Testis (tissue), 2 donors: ENCODE measurements around the gene UBR2.

Experiments
- POLR2A ChIP-seq: fragments of 450-650 bp; IDR thresholded peaks from one replicate; pipeline ENCODE4 v1.6.1; 2017; ENCODE audit warnings: antibody characterized with exemption, mild to moderate bottlenecking, moderate library complexity
- TF ChIP-seq, protein P1 (sequence below), 3 experiments: fragments of 450-650 bp in 2 of 3; fragments of 200-600 bp in 1 of 3; sonication (generic) in 1 of 3; IDR thresholded peaks; one replicate each; pipeline ENCODE4 v1.5.1; 2016 to 2019; ENCODE audit warnings: antibody characterized with exemption in 3 of 3, mild to moderate bottlenecking in 2 of 3, moderate library complexity in 1 of 3

DNA sequence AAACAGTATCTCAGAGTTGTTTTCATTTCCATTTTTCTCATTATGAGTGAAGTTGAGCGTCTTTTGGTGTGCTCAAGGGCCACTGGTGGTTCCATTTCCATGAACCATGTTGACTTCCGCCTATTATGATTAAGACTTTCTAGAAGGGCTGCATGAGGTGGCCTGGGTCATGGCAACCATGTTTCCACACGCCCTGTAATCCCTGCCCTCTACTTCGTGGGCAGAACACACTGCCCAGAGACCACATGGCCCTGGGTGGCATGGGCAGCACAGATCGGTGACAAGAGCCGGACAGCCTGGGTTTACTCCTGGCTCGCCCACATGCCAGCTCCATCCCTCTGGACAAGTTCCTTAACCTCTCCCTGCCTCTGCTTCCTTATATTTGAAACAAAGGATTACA, 143.8 kb downstream of the UBR2 start:
- no peak for TF ChIP-seq POLR2A
- TF ChIP-seq, protein P1, sequence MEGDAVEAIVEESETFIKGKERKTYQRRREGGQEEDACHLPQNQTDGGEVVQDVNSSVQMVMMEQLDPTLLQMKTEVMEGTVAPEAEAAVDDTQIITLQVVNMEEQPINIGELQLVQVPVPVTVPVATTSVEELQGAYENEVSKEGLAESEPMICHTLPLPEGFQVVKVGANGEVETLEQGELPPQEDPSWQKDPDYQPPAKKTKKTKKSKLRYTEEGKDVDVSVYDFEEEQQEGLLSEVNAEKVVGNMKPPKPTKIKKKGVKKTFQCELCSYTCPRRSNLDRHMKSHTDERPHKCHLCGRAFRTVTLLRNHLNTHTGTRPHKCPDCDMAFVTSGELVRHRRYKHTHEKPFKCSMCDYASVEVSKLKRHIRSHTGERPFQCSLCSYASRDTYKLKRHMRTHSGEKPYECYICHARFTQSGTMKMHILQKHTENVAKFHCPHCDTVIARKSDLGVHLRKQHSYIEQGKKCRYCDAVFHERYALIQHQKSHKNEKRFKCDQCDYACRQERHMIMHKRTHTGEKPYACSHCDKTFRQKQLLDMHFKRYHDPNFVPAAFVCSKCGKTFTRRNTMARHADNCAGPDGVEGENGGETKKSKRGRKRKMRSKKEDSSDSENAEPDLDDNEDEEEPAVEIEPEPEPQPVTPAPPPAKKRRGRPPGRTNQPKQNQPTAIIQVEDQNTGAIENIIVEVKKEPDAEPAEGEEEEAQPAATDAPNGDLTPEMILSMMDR (IDR thresholded peaks at IDR 0.05), result no peak
